CD4-positive, alpha-beta T cell treated with Interferon gamma for 1 hour (primary cell): ENCODE results near the gene FRMD5.

Experiments used
- DNase-seq: peaks from one replicate; pipeline ENCODE4 v3.0.0-alpha.2; 2020

FRMD5 gene

GRCh38 chr15:44159492-44159891, 35.6 kb downstream of the FRMD5 start:
- no peak for DNase-seq

- DNase-seq: no peak
These were observed 37.0 kb downstream of the FRMD5 start for GRCh38 chr15:44158111-44158510.

- no peak for DNase-seq
These were observed 37.4 kb downstream of the FRMD5 start for GRCh38 chr15:44157679-44158078.

GRCh38 chr15:44153352-44153751, 41.7 kb downstream of the FRMD5 start:
- no peak for DNase-seq

- DNase-seq: no peak
These were observed 45.8 kb downstream of the FRMD5 start for GRCh38 chr15:44149224-44149623.

GRCh38 chr15:44148580-44148979, 46.5 kb downstream of the FRMD5 start:
- no peak for DNase-seq

GRCh38 chr15:44147636-44148035, 47.4 kb downstream of the FRMD5 start:
- DNase-seq: no peak

GRCh38 chr15:44145495-44145894, 49.6 kb downstream of the FRMD5 start:
- no peak for DNase-seq

- DNase-seq: no peak
These were observed 50.1 kb downstream of the FRMD5 start for GRCh38 chr15:44144992-44145391.

- DNase-seq: no peak
These were observed 50.9 kb downstream of the FRMD5 start for GRCh38 chr15:44144184-44144583.

- no peak for DNase-seq
These were observed 57.3 kb downstream of the FRMD5 start for GRCh38 chr15:44137750-44138149.

- DNase-seq: no peak
These were observed 58.0 kb downstream of the FRMD5 start for GRCh38 chr15:44136991-44137477.

GRCh38 chr15:44132057-44132456, 63.0 kb downstream of the FRMD5 start:
- no peak for DNase-seq

GRCh38 chr15:44130778-44131177, 64.3 kb downstream of the FRMD5 start:
- DNase-seq: no peak

GRCh38 chr15:44129911-44130310, 65.2 kb downstream of the FRMD5 start:
- no peak for DNase-seq

- DNase-seq: no peak
These were observed 66.6 kb downstream of the FRMD5 start for GRCh38 chr15:44128443-44128842.

- no peak for DNase-seq
These were observed 69.2 kb downstream of the FRMD5 start for GRCh38 chr15:44125879-44126278.

- DNase-seq: no peak
These were observed 92.3 kb downstream of the FRMD5 start for GRCh38 chr15:44102675-44103254.

- no peak for DNase-seq
These were observed 93.1 kb downstream of the FRMD5 start for GRCh38 chr15:44101944-44102343.

GRCh38 chr15:44101286-44101685, 93.8 kb downstream of the FRMD5 start:
- no peak for DNase-seq

- no peak for DNase-seq
These were observed 95.4 kb downstream of the FRMD5 start for GRCh38 chr15:44099671-44100070.

GRCh38 chr15:44097552-44097951, 97.5 kb downstream of the FRMD5 start:
- DNase-seq: no peak

GRCh38 chr15:44096596-44096995, 98.5 kb downstream of the FRMD5 start:
- DNase-seq: no peak

- DNase-seq: no peak
These were observed 100.3 kb downstream of the FRMD5 start for GRCh38 chr15:44094781-44095180.

GRCh38 chr15:44093836-44094235, 101.2 kb downstream of the FRMD5 start:
- no peak for DNase-seq
